Upper lobe of right lung (tissue), 1 donor: ENCODE results near the gene SMARCC1. TPM values are rescaled to one million over a fixed set of nuclear protein-coding genes. Genes with fewer than 3 reads are reported as not detected.

ENCODE experiments used
- ATAC-seq: fragments of 200-7000 bp; cut with Tn5 transposase; one replicate; pipeline ENCODE4 v1.9.1; 2020; ENCODE audit warnings: mild to moderate bottlenecking, moderate library complexity
- DNase-seq: peaks from one replicate; pipeline ENCODE4 v3.0.0-alpha.2; 2020
- H3K27ac ChIP-seq: fragments of 200-600 bp; one replicate; pipeline ENCODE4 v1.8.0; 2022
- H3K27me3 ChIP-seq: fragments of 200-600 bp; one replicate; pipeline ENCODE4 v1.8.0; 2022; ENCODE audit warnings: mild to moderate bottlenecking
- H3K36me3 ChIP-seq: fragments of 200-600 bp; one replicate; pipeline ENCODE4 v1.8.0; 2022
- H3K4me1 ChIP-seq: fragments of 200-600 bp; one replicate; pipeline ENCODE4 v1.8.0; 2022
- H3K4me3 ChIP-seq: fragments of 200-600 bp; one replicate; pipeline ENCODE4 v1.8.0; 2022; ENCODE audit warnings: mild to moderate bottlenecking
- H3K9me3 ChIP-seq: fragments of 200-600 bp; one replicate; pipeline ENCODE4 v1.8.0; 2022
- intact Hi-C: fragments of 100-400 bp; cut with DNase I; formaldehyde crosslinking; loops from one replicate; pipeline ENCODE4 v1.11.0; 2022
- total RNA-seq: library from RNA; stranded (reverse); fragmentation: NEBNext Ultra II Directional; extraction: Animal tissue kit (Norgen Biotek cat#: 25700); gene quantifications from one replicate; pipeline ENCODE4 v1.2.1, GENCODE V29; 2021
- TF ChIP-seq, protein P1 (sequence below): fragments of 200-600 bp; IDR thresholded peaks from one replicate; pipeline ENCODE4 v1.8.0; 2022; ENCODE audit warnings: antibody characterized with exemption
- donor health status: DM: no; HTN: yes; CAD: no; lungs with severe emphysema.

SMARCC1 gene
- total RNA-seq, 1 donor from 2014 or later, result 67.9 TPM

DNA sequence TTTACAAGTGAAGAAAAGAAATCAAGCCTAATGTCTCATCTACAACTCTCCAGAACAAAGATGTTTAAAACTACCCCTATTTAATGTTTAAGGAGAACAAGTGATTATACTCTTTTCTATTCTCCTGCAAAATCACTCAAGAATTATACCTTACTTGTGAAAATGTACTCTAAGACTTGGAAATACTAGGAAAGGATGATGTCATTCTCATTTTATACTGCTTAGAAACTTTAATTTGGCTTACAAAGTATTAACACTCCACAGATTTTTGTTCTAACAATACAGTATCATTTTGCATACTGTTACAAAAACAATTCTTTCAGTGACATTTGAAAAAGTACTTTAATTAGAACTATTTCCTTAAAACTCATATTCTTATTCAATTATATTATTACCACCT lies 89.5 kb downstream of the SMARCC1 start:
- TF ChIP-seq, protein P1, sequence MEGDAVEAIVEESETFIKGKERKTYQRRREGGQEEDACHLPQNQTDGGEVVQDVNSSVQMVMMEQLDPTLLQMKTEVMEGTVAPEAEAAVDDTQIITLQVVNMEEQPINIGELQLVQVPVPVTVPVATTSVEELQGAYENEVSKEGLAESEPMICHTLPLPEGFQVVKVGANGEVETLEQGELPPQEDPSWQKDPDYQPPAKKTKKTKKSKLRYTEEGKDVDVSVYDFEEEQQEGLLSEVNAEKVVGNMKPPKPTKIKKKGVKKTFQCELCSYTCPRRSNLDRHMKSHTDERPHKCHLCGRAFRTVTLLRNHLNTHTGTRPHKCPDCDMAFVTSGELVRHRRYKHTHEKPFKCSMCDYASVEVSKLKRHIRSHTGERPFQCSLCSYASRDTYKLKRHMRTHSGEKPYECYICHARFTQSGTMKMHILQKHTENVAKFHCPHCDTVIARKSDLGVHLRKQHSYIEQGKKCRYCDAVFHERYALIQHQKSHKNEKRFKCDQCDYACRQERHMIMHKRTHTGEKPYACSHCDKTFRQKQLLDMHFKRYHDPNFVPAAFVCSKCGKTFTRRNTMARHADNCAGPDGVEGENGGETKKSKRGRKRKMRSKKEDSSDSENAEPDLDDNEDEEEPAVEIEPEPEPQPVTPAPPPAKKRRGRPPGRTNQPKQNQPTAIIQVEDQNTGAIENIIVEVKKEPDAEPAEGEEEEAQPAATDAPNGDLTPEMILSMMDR, result no peak
- intact Hi-C loops, result no loop called here
- H3K4me1 ChIP-seq, result no peaks in the 10 kb centered on the region
- H3K4me3 ChIP-seq, result no peak overlapping the region
- DNase-seq (no peak), ATAC-seq (no peak)
- H3K27ac ChIP-seq, result no peak overlapping the region
- no peaks in the 10 kb centered on the region for H3K9me3 ChIP-seq
- H3K27me3 ChIP-seq, result no peaks in the 10 kb centered on the region
- peaks cover 81% of the 10 kb centered on the region for H3K36me3 ChIP-seq

DNA sequence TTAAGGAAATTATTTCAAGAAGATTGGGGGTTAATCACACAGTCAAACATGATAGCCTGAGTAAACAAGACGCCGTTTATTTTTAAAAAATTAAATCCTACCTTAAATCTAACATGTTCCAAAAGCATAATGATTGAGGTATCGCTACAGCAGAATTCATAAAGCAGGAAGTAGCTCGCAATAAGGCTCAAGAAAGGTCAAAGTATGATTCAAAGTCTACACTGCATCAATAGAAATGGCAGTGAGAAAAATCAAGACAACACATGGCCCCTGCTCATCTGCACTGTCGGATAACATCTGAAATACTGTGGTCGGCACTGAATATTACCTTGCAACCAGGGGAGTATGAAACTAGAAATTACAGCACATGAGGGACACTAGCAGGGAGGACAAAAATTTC lies 93.2 kb downstream of the SMARCC1 start:
- no peak overlapping the region for H3K27ac ChIP-seq
- H3K4me3 ChIP-seq, result no peak overlapping the region
- intact Hi-C loops, result no loop called here
- H3K36me3 ChIP-seq, result peaks cover 91% of the 10 kb centered on the region
- TF ChIP-seq, protein P1, result no peak
- no peaks in the 10 kb centered on the region for H3K27me3 ChIP-seq
- ATAC-seq (no peak), DNase-seq (no peak)
- no peaks in the 10 kb centered on the region for H3K4me1 ChIP-seq
- H3K9me3 ChIP-seq, result no peaks in the 10 kb centered on the region

DNA sequence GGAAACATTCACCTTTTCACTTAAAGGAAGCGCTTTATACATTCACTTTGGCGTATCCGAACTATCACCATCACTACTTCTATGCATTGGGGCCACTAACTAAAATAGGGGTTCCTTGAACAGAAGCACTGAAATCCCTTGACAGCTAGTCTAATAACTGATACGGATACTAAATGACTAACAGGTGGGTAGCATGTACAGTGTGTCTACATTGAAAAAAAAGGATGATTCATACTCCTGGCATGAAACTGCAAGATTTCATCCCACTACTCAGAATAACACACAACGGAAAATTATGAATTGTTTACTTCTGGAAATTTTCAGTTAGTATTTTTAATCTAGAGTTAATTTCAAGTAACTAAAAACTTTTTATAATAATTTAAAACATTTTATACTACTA lies 96.7 kb downstream of the SMARCC1 start:
- intact Hi-C loops, result no loop called here
- Histone ChIP-seq H3K4me1 (no peaks in the 10 kb centered on the region), H3K4me3 (no peak overlapping the region), H3K36me3 (peaks cover 78% of the 10 kb centered on the region), H3K9me3 (no peaks in the 10 kb centered on the region), H3K27me3 (no peaks in the 10 kb centered on the region), H3K27ac (no peak overlapping the region)
- ATAC-seq, result no peak
- DNase-seq, result no peak
- TF ChIP-seq, protein P1, result no peak

DNA sequence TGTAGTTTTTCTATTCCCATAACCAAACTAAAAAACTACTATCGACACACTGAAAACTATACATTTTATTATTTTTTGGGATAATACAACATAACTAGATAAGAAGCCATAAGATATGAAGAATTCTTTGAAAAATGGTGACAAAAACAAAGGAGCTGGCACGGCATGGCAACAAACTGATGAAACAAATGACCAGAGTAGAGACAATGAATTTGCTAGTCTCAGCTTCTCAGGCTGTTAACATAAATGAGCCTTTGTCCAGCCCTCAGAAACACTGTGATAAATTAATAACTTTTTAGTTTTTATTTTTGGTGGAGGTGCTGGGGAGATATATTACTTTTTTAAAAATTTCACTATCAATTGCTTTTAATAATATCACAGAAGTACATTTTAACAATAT lies 100.7 kb downstream of the SMARCC1 start:
- Histone ChIP-seq H3K27ac (no peak overlapping the region), H3K4me3 (no peak overlapping the region), H3K27me3 (no peaks in the 10 kb centered on the region), H3K4me1 (no peaks in the 10 kb centered on the region), H3K36me3 (peaks cover 82% of the 10 kb centered on the region), H3K9me3 (no peaks in the 10 kb centered on the region)
- DNase-seq, result no peak
- no peak for ATAC-seq
- intact Hi-C loops, result no loop called here
- TF ChIP-seq, protein P1, result no peak

GRCh38 chr3:47678446-47679338 lies 103.0 kb downstream of the SMARCC1 start:
- no peaks in the 10 kb centered on the region for H3K4me1 ChIP-seq
- no peaks in the 10 kb centered on the region for H3K27me3 ChIP-seq
- no peak for DNase-seq
- no peak overlapping the region for H3K4me3 ChIP-seq
- ATAC-seq, result no peak
- no peak overlapping the region for H3K27ac ChIP-seq
- TF ChIP-seq, protein P1, result no peak
- peaks cover 85% of the 10 kb centered on the region for H3K36me3 ChIP-seq
- no peaks in the 10 kb centered on the region for H3K9me3 ChIP-seq
- intact Hi-C loops, result no loop called here
